Measurements from ENCODE around the gene HSD3B1.

The HSD3B1 gene

DNA sequence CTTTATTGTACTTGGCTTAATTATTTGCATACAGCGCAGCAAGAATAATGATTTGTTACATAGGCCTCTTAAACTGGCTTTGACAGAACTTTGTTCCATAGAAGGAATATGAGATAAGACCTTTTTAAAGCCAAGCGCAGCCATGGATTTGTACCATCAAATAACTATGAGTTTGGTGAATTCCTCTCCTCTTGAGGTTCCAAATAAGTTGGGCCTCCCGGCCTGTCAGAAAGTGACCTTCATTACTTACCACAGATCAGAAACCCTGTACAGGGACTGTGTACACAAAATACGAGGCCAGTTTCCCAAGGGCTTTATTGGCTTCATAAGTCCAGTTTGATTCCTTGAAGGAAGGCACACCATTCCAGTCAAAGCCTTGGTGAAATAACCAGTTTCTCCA lies 21.8 kb upstream of the HSD3B1 start:
- DNase-seq (ENCODE audit: low read depth) = no peak
- TF ChIP-seq, protein P1, sequence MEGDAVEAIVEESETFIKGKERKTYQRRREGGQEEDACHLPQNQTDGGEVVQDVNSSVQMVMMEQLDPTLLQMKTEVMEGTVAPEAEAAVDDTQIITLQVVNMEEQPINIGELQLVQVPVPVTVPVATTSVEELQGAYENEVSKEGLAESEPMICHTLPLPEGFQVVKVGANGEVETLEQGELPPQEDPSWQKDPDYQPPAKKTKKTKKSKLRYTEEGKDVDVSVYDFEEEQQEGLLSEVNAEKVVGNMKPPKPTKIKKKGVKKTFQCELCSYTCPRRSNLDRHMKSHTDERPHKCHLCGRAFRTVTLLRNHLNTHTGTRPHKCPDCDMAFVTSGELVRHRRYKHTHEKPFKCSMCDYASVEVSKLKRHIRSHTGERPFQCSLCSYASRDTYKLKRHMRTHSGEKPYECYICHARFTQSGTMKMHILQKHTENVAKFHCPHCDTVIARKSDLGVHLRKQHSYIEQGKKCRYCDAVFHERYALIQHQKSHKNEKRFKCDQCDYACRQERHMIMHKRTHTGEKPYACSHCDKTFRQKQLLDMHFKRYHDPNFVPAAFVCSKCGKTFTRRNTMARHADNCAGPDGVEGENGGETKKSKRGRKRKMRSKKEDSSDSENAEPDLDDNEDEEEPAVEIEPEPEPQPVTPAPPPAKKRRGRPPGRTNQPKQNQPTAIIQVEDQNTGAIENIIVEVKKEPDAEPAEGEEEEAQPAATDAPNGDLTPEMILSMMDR (IDR thresholded peaks at IDR 0.05; ENCODE audit: control insufficient read depth, insufficient read depth, low read depth, low read length, missing control alignments) = no peak
- H3K4me3 ChIP-seq (ENCODE audit: control insufficient read depth, low read depth, low read length) = no peak overlapping the region

DNA sequence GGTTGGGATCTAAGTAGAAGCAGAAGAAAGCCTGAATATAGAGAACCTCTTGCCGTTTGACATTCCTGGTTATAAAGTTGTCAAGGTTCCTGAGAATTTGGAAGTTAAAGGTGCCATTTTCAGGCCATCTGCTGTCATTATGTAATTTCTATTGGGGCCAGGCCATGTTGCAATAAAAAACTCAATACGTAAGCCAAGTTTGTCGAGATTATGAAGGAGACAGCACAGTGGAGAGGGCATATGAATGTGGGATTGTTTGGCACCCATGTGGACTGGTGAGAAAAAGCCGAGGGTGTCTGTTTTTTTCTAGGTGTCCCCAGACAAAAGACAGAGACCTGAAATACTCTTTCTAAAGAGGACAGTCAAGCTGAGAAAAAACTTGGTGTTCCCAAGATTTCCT lies 18.8 kb upstream of the HSD3B1 start:
- no peak for DNase-seq (ENCODE audit: low read depth)
- TF ChIP-seq, protein P1 (IDR thresholded peaks at IDR 0.05; ENCODE audit: control insufficient read depth, insufficient read depth, low read depth, low read length, missing control alignments) = no peak
- H3K4me3 ChIP-seq (ENCODE audit: control insufficient read depth, low read depth, low read length) = no peak overlapping the region

DNA sequence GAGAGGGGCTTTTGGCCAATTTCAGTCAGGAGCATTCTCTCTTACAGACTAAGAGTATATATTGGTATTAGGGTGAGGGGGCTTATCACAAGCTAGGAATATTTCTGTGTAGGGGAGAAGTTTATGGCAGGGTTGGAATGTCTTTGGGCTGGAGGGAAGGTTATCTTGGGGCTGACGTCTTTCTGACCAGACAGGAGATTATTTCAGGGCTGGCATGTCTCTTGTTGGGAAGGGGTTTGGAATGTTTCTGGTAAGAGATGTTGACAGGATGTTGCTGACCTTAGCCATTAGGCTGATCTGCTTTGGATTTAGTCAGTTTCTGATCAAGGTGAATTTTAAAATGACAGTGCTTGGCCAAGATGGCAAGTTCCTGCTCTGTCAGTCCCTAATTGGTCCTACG lies 17.8 kb upstream of the HSD3B1 start:
- no peak for DNase-seq (ENCODE audit: low read depth)
- H3K4me3 ChIP-seq (ENCODE audit: control insufficient read depth, low read depth, low read length) = no peak overlapping the region
- TF ChIP-seq, protein P1 (IDR thresholded peaks at IDR 0.05; ENCODE audit: control insufficient read depth, insufficient read depth, low read depth, low read length, missing control alignments) = no peak

DNA sequence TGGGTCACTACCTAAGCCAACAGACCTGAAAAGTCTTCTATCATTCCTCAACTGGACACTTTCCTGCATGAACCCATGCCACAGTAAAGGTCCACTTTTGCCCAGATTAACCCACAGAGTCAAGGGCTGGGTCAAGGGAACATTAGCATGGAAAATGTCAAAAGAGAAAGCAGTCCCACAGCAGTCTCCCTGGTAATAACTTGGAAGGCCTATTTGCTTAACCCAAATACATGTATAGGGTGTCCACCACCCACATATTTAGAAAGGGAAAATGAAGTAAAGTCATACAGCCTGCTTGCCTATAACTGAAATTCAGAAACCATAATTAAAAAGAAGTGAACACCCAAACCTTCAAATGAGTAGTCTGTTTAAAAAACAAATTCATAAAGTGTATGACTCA lies 16.1 kb upstream of the HSD3B1 start:
- H3K4me3 ChIP-seq (ENCODE audit: control insufficient read depth, low read depth, low read length) = no peak overlapping the region
- DNase-seq (ENCODE audit: low read depth) = no peak
- TF ChIP-seq, protein P1 (IDR thresholded peaks at IDR 0.05; ENCODE audit: control insufficient read depth, insufficient read depth, low read depth, low read length, missing control alignments) = no peak

DNA sequence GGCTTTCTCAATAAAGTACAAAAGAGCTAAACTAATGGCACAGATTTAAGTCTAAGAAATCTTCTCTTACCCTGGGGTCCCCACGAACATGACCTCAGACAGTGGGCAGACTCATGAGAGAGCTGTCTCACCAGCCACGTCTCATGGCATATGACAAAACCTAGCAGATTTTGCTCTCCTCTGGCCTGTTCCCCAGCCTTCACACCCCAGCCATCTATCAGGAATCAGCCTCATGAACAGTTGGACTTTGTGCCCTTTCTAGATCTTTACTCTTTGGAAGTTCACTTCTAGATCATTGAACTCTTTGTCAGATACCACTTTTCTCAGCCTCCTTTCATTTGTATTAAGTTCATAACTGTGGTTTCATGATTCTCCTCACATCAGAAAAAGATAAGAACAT lies 14.2 kb upstream of the HSD3B1 start:
- H3K4me3 ChIP-seq (ENCODE audit: control insufficient read depth, low read depth, low read length) = no peak overlapping the region
- no peak for DNase-seq (ENCODE audit: low read depth)
- TF ChIP-seq, protein P1 (IDR thresholded peaks at IDR 0.05; ENCODE audit: control insufficient read depth, insufficient read depth, low read depth, low read length, missing control alignments) = no peak

DNA sequence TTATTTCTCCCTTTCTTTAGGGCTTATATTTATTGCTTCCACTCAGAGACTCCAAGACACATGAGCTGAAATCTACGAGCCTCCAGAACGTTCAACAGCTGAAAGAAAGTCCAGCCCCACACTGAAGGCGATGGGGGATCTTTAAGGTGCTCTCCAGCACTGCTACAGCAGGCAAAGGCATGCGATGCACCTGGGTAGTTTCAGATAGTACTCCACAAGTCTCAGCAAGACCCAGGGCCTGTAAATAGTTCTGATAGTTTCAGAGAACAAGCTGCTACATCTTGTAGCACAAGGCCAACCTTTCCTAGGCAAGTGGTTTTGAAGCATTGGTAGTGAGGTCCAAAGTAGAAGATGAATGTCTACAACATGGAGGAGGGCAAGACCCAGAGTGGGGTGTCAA lies 2.2 kb upstream of the HSD3B1 start:
- H3K4me3 ChIP-seq (ENCODE audit: control insufficient read depth, low read depth, low read length) = no peak overlapping the region
- DNase-seq (ENCODE audit: low read depth) = no peak
- TF ChIP-seq, protein P1 (IDR thresholded peaks at IDR 0.05; ENCODE audit: control insufficient read depth, insufficient read depth, low read depth, low read length, missing control alignments) = no peak

DNA sequence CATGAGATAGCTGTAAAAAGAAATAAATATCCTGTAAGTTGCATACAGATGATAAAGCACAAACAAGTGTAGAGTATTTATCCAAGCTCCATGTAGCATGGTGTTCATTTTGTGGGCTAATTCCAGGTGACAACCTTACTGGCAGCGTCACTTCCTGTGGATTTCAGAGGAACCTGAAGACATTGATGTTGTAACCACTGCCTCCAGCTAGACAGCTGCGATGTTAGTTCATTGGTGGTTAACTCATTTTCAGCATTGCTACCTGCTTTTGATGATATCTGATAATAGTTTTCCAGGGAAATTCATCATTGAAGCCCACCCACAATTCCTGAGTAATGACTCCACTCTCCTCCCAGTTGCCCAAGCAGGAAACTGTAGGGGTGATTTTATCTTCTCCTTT lies 3.0 kb downstream of the HSD3B1 start:
- TF ChIP-seq, protein P1 (IDR thresholded peaks at IDR 0.05; ENCODE audit: control insufficient read depth, insufficient read depth, low read depth, low read length, missing control alignments) = no peak
- no peak overlapping the region for H3K4me3 ChIP-seq (ENCODE audit: control insufficient read depth, low read depth, low read length)
- no peak for DNase-seq (ENCODE audit: low read depth)
